Spleen (tissue), 7 donors: ENCODE data around the gene VDAC1.

ENCODE experiments used
- CTCF ChIP-seq, 11 experiments: fragments of 200-600 bp in 7 of 11; fragments of 450-650 bp in 4 of 11; sonication (generic) in 4 of 11; IDR thresholded peaks in 8 of 11; conservative IDR thresholded peaks in 3 of 11; 1 replicate in 7 of 11; 2 replicates in 4 of 11; pipeline versions ENCODE4 v1.4.0 to v1.8.0; 2016 to 2021; ENCODE audit warnings: antibody characterized with exemption in 11 of 11, inconsistent platforms in 4 of 11, mild to moderate bottlenecking in 1 of 11
- POLR2A ChIP-seq, 3 donors: fragments of 450-650 bp; IDR thresholded peaks; one replicate each; pipeline ENCODE4 v1.5.1; 2017; ENCODE audit warnings: antibody characterized with exemption in 3 of 3, mild to moderate bottlenecking in 1 of 3
- POLR2AphosphoS5 ChIP-seq, 3 donors: sonication (generic); formaldehyde crosslinking; IDR thresholded peaks; one replicate each; pipeline ENCODE4 v1.5.1; 2017; ENCODE audit warnings: antibody characterized with exemption in 3 of 3
- donor health status: DM: no; HTN: no; CAD: no; lungs with moderate emphysema.
- donor health status: DM: no; HTN: no; CAD: no.
- donor health status: DM: no; HTN: no; CAD: no.

- TF ChIP-seq CTCF (IDR thresholded peaks at IDR 0.05 in 8 of 11, conservative IDR thresholded peaks at IDR 0.05 in 3 of 11) (no peak), POLR2A (IDR thresholded peaks at IDR 0.05) (no peak), POLR2AphosphoS5 (IDR thresholded peaks at IDR 0.05) (no peak)
Measured at GRCh38 chr5:133948721-133949120, 56.1 kb downstream of the VDAC1 start.
